PC-3 (cell line): Measurements from ENCODE around the gene DPYSL4.

Source experiments
- EZH2phosphoT487 ChIP-seq: fragments of 300-600 bp; sonication (generic); IDR thresholded peaks from 2 replicates; pipeline ENCODE4 v1.6.1; 2018; ENCODE audit warnings: mild to moderate bottlenecking, antibody characterized with exemption, low read length, borderline replicate concordance
- TF ChIP-seq, protein P1 (sequence below): fragments of 300-600 bp; sonication (generic); conservative IDR thresholded peaks from 2 replicates; pipeline ENCODE4 v1.5.1; 2017; ENCODE audit warnings: antibody characterized with exemption, low read depth, mild to moderate bottlenecking, low read length

DNA sequence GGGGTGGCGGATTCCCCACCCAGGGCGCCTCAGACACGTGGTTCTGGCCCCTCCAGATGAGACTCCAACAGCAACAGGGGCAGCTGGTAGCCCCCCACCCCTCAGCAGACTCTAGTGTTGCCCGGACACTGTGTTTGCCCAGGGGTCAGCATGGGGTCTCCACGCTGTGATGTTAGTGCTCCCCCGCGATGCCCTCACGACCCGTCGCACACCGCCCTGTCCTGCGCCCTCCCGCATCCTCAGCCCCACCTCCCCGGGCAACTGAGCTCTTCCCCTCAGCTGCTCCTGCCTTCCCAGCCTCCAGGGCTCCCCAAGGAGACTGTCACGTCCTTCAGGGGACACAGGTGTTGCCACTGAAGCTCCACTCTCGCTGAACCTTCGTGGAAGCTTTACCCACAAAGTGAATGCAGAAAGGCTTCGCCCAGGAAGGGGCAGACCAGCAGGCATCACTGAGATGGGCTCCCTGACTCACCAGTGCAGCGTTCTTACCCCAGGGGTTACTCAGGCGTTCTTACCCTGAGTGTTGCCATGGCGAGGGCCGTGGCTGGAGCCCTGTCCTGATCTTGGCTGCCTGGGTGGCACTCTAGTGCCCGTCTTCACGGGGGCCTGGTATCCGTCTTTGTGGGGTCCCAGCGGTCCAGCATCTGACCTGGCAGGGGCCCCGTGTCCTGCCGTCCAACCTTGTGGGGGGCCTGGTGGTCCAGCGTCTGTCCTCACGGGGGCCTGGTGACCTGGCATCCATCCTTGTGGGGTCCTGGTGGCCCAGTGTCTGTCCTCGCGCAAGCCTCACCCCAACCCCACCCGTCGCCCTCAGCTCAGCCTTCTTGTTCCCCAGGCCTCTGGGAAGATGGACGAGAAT lies 14.6 kb downstream of the DPYSL4 start:
- no peak for TF ChIP-seq EZH2phosphoT487
- TF ChIP-seq, protein P1, sequence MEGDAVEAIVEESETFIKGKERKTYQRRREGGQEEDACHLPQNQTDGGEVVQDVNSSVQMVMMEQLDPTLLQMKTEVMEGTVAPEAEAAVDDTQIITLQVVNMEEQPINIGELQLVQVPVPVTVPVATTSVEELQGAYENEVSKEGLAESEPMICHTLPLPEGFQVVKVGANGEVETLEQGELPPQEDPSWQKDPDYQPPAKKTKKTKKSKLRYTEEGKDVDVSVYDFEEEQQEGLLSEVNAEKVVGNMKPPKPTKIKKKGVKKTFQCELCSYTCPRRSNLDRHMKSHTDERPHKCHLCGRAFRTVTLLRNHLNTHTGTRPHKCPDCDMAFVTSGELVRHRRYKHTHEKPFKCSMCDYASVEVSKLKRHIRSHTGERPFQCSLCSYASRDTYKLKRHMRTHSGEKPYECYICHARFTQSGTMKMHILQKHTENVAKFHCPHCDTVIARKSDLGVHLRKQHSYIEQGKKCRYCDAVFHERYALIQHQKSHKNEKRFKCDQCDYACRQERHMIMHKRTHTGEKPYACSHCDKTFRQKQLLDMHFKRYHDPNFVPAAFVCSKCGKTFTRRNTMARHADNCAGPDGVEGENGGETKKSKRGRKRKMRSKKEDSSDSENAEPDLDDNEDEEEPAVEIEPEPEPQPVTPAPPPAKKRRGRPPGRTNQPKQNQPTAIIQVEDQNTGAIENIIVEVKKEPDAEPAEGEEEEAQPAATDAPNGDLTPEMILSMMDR: no peak
